ENCODE data around the gene GBA2. TPM values are rescaled to one million over a fixed set of nuclear protein-coding genes. Genes with fewer than 3 reads are reported as not detected.

Gene GBA2
- total and polyA plus RNA-seq, 2 experiments from 2014 or later: 58.5 to 80.2 TPM

- Histone ChIP-seq H3K36me3 (replicated peaks; ENCODE audit: insufficient read depth, low read depth) (no peaks in the 10 kb centered on the region), H3K4me3 (no peak overlapping the region), H3K9me2 (replicated peaks; ENCODE audit: insufficient read depth) (no peaks in the 10 kb centered on the region), H3K4me1 (ENCODE audit: insufficient read depth) (peaks cover 15% of the 10 kb centered on the region), H3K79me2 (no peaks in the 10 kb centered on the region), H3K9me3 (ENCODE audit: low read depth) (no peaks in the 10 kb centered on the region), H3K4me2 (peak overlapping the region; percentile 91), H3K27ac (no peak overlapping the region), H4K20me1 (ENCODE audit: insufficient read depth, poor library complexity, severe bottlenecking) (no peaks in the 10 kb centered on the region), H3K27me3 (no peaks in the 10 kb centered on the region), H2AFZ (no peak overlapping the region)
- DNase-seq (ENCODE audit: low spot score): no peak
- whole genome bisulfite sequencing (ENCODE audit: low lambda C conversion rate, missing lambda C conversion rate): 65% methylated on average over 2 of the region's 2 CpGs
- TF ChIP-seq EZH2 (IDR thresholded peaks at IDR 0.05; ENCODE audit: borderline replicate concordance) (no peak), EZH2phosphoT487 (IDR thresholded peaks at IDR 0.05; ENCODE audit: low read depth, severe bottlenecking, unreplicated experiment) (no peak), CTCF (IDR thresholded peaks at IDR 0.05; ENCODE audit: poor library complexity) (no peak)
These were observed 44.4 kb upstream of the GBA2 start for GRCh38 chr9:35793461-35793860.

GRCh38 chr9:35792826-35793225, 43.8 kb upstream of the GBA2 start:
- Histone ChIP-seq H3K27me3 (no peaks in the 10 kb centered on the region), H2AFZ (no peak overlapping the region), H3K4me2 (peak overlapping the region; percentile 91), H3K4me1 (ENCODE audit: insufficient read depth) (peaks cover 15% of the 10 kb centered on the region), H3K9me3 (ENCODE audit: low read depth) (no peaks in the 10 kb centered on the region), H3K4me3 (no peak overlapping the region), H3K79me2 (no peaks in the 10 kb centered on the region), H3K9me2 (replicated peaks; ENCODE audit: insufficient read depth) (no peaks in the 10 kb centered on the region), H3K27ac (no peak overlapping the region), H3K36me3 (replicated peaks; ENCODE audit: insufficient read depth, low read depth) (no peaks in the 10 kb centered on the region), H4K20me1 (ENCODE audit: insufficient read depth, poor library complexity, severe bottlenecking) (no peaks in the 10 kb centered on the region)
- TF ChIP-seq EZH2phosphoT487 (IDR thresholded peaks at IDR 0.05; ENCODE audit: low read depth, severe bottlenecking, unreplicated experiment) (no peak), CTCF (IDR thresholded peaks at IDR 0.05; ENCODE audit: poor library complexity) (no peak), EZH2 (IDR thresholded peaks at IDR 0.05; ENCODE audit: borderline replicate concordance) (no peak)
- no peak for DNase-seq (ENCODE audit: low spot score)
- 95% methylated on average over 14 of the region's 14 CpGs for WGBS (ENCODE audit: low lambda C conversion rate, missing lambda C conversion rate)

GRCh38 chr9:35792024-35792813, 43.2 kb upstream of the GBA2 start:
- no peak for DNase-seq (ENCODE audit: low spot score)
- Histone ChIP-seq H3K4me2 (peak overlapping the region; percentile 91), H2AFZ (no peak overlapping the region), H4K20me1 (ENCODE audit: insufficient read depth, poor library complexity, severe bottlenecking) (no peaks in the 10 kb centered on the region), H3K4me1 (ENCODE audit: insufficient read depth) (peaks cover 15% of the 10 kb centered on the region), H3K79me2 (no peaks in the 10 kb centered on the region), H3K9me3 (ENCODE audit: low read depth) (no peaks in the 10 kb centered on the region), H3K27me3 (no peaks in the 10 kb centered on the region), H3K9me2 (replicated peaks; ENCODE audit: insufficient read depth) (no peaks in the 10 kb centered on the region), H3K36me3 (replicated peaks; ENCODE audit: insufficient read depth, low read depth) (no peaks in the 10 kb centered on the region), H3K4me3 (peak overlapping the region; percentile 20), H3K27ac (no peak overlapping the region)
- 94% methylated on average over 27 of the region's 34 CpGs for WGBS (ENCODE audit: low lambda C conversion rate, missing lambda C conversion rate)
- TF ChIP-seq CTCF (IDR thresholded peaks at IDR 0.05; ENCODE audit: poor library complexity) (no peak), EZH2 (IDR thresholded peaks at IDR 0.05; ENCODE audit: borderline replicate concordance) (no peak), EZH2phosphoT487 (IDR thresholded peaks at IDR 0.05; ENCODE audit: low read depth, severe bottlenecking, unreplicated experiment) (no peak)
